HEK293 (cell line): ENCODE results near the gene VDR.

Source experiments
- CTCF ChIA-PET: fragments of 350-600 bp; formaldehyde crosslinking; extraction: SDS; loops from one replicate; lab custom pipeline; 2021; ENCODE audit warnings: antibody characterized with exemption; lab: Yijun Ruan, JAX
- POLR2A ChIA-PET: fragments of 300-600 bp; formaldehyde crosslinking; extraction: SDS; loops from one replicate; lab custom pipeline; 2020; ENCODE audit warnings: antibody characterized with exemption, inconsistent platforms; lab: Yijun Ruan, JAX
- H3K27ac ChIP-seq: fragments of 200-500 bp; sonication (Bioruptor generic); 2 replicates; pipeline ENCODE4 v1.5.1; 2014; ENCODE audit warnings: low read depth, low read length, control low read depth, inconsistent platforms; ENCODE audit errors: extremely low read depth
- H3K36me3 ChIP-seq, 2 experiments: fragments of 200-500 bp in 1 of 2; sonication (Bioruptor generic) in 1 of 2; 1 replicate in 1 of 2; 2 replicates in 1 of 2; pipeline ENCODE4 v1.5.1; 2014 to 2017; ENCODE audit warnings: inconsistent platforms in 2 of 2, low read length in 2 of 2; ENCODE audit not compliant: control insufficient read depth in 2 of 2, insufficient read depth in 1 of 2
- H3K4me1 ChIP-seq: fragments of 200-500 bp; sonication (Bioruptor generic); 2 replicates; pipeline ENCODE4 v1.5.1; 2014; ENCODE audit warnings: mild to moderate bottlenecking, low read length, inconsistent platforms; ENCODE audit not compliant: control insufficient read depth, insufficient read depth
- H3K4me3 ChIP-seq: 2 replicates; pipeline ENCODE4 v1.5.1; 2011; ENCODE audit warnings: low read depth, mild to moderate bottlenecking, control low read depth, low read length, moderate library complexity
- H3K9me3 ChIP-seq: fragments of 200-500 bp; sonication (Bioruptor generic); 2 replicates; pipeline ENCODE4 v1.5.1; 2014; ENCODE audit warnings: low read depth, low read length, inconsistent platforms; ENCODE audit not compliant: control insufficient read depth, insufficient read depth
- EGR2 ChIP-seq: fragments of 450-650 bp; formaldehyde crosslinking; IDR thresholded peaks from 2 replicates; pipeline ENCODE4 v1.5.1; 2016; ENCODE audit warnings: low read depth, missing biosample characterization, missing genetic modification characterization
- KLF10 ChIP-seq: fragments of 450-650 bp; IDR thresholded peaks from 2 replicates; pipeline ENCODE4 v1.5.1; 2018; ENCODE audit warnings: missing biosample characterization, mild to moderate bottlenecking, missing genetic modification characterization
- MYNN ChIP-seq: fragments of 450-650 bp; formaldehyde crosslinking; IDR thresholded peaks from 2 replicates; pipeline ENCODE4 v1.5.1; 2016; ENCODE audit warnings: missing biosample characterization, missing genetic modification characterization, borderline replicate concordance
- OVOL3 ChIP-seq: fragments of 450-650 bp; formaldehyde crosslinking; IDR thresholded peaks from 2 replicates; pipeline ENCODE4 v1.5.1; 2016; ENCODE audit warnings: missing biosample characterization, missing genetic modification characterization
- PATZ1 ChIP-seq: fragments of 450-650 bp; formaldehyde crosslinking; IDR thresholded peaks from 2 replicates; pipeline ENCODE4 v1.5.1; 2016; ENCODE audit warnings: missing biosample characterization, missing genetic modification characterization
- SP7 ChIP-seq: fragments of 450-650 bp; formaldehyde crosslinking; IDR thresholded peaks from 2 replicates; pipeline ENCODE4 v1.5.1; 2016; ENCODE audit warnings: missing biosample characterization, missing genetic modification characterization
- ZBTB1 ChIP-seq: fragments of 450-650 bp; formaldehyde crosslinking; IDR thresholded peaks from 2 replicates; pipeline ENCODE4 v1.5.1; 2016; ENCODE audit warnings: missing biosample characterization, missing genetic modification characterization
- ZFP37 ChIP-seq: fragments of 450-650 bp; formaldehyde crosslinking; IDR thresholded peaks from 2 replicates; pipeline ENCODE4 v1.5.1; 2016; ENCODE audit warnings: missing biosample characterization, missing genetic modification characterization
- ZIC2 ChIP-seq: fragments of 450-650 bp; formaldehyde crosslinking; IDR thresholded peaks from 2 replicates; pipeline ENCODE4 v1.5.1; 2016; ENCODE audit warnings: missing biosample characterization, missing genetic modification characterization
- ZNF138 ChIP-seq: fragments of 450-650 bp; formaldehyde crosslinking; IDR thresholded peaks from 2 replicates; pipeline ENCODE4 v1.5.1; 2016; ENCODE audit warnings: missing biosample characterization, missing genetic modification characterization, borderline replicate concordance
- ZNF335 ChIP-seq: fragments of 450-650 bp; formaldehyde crosslinking; conservative IDR thresholded peaks from 2 replicates; pipeline ENCODE4 v1.5.1; 2016; ENCODE audit warnings: missing biosample characterization, missing genetic modification characterization
- ZNF37A ChIP-seq: fragments of 450-650 bp; IDR thresholded peaks from 2 replicates; pipeline ENCODE4 v1.5.1; 2018; ENCODE audit warnings: missing biosample characterization, missing genetic modification characterization
- ZNF426 ChIP-seq: fragments of 450-650 bp; formaldehyde crosslinking; IDR thresholded peaks from 2 replicates; pipeline ENCODE4 v1.5.1; 2017; ENCODE audit warnings: missing biosample characterization, missing genetic modification characterization, mild to moderate bottlenecking, inconsistent platforms, moderate library complexity
- ZNF518A ChIP-seq: fragments of 450-650 bp; formaldehyde crosslinking; conservative IDR thresholded peaks from 2 replicates; pipeline ENCODE4 v1.5.1; 2016; ENCODE audit warnings: low read depth, missing biosample characterization, missing genetic modification characterization
- ZNF530 ChIP-seq: fragments of 450-650 bp; formaldehyde crosslinking; IDR thresholded peaks from 2 replicates; pipeline ENCODE4 v1.5.1; 2016; ENCODE audit warnings: low read depth, missing biosample characterization, missing genetic modification characterization
- ZNF560 ChIP-seq: fragments of 450-650 bp; formaldehyde crosslinking; IDR thresholded peaks from 2 replicates; pipeline ENCODE4 v1.5.1; 2017; ENCODE audit warnings: missing biosample characterization, missing genetic modification characterization, borderline replicate concordance
- ZNF600 ChIP-seq: fragments of 450-650 bp; formaldehyde crosslinking; IDR thresholded peaks from 2 replicates; pipeline ENCODE4 v1.5.1; 2016; ENCODE audit warnings: missing biosample characterization, missing genetic modification characterization
- ZNF623 ChIP-seq: fragments of 450-650 bp; formaldehyde crosslinking; IDR thresholded peaks from 2 replicates; pipeline ENCODE4 v1.5.1; 2016; ENCODE audit warnings: missing biosample characterization, missing genetic modification characterization
- ZNF626 ChIP-seq: fragments of 450-650 bp; sonication (Bioruptor Pico); formaldehyde crosslinking; IDR thresholded peaks from 2 replicates; pipeline ENCODE4 v1.5.1; 2018; ENCODE audit warnings: missing biosample characterization, missing genetic modification characterization, inconsistent platforms
- ZNF639 ChIP-seq: fragments of 450-650 bp; formaldehyde crosslinking; IDR thresholded peaks from 2 replicates; pipeline ENCODE4 v1.5.1; 2016; ENCODE audit warnings: missing biosample characterization, missing genetic modification characterization
- ZNF654 ChIP-seq: fragments of 450-650 bp; formaldehyde crosslinking; IDR thresholded peaks from 2 replicates; pipeline ENCODE4 v1.5.1; 2016; ENCODE audit warnings: low read depth, missing biosample characterization, missing genetic modification characterization
- ZNF701 ChIP-seq: fragments of 450-650 bp; formaldehyde crosslinking; IDR thresholded peaks from 2 replicates; pipeline ENCODE4 v1.5.1; 2016; ENCODE audit warnings: missing biosample characterization, missing genetic modification characterization
- ZNF785 ChIP-seq: fragments of 450-650 bp; formaldehyde crosslinking; IDR thresholded peaks from 2 replicates; pipeline ENCODE4 v1.5.1; 2016; ENCODE audit warnings: missing biosample characterization, missing genetic modification characterization
- ZSCAN5A ChIP-seq: fragments of 450-650 bp; formaldehyde crosslinking; IDR thresholded peaks from 2 replicates; pipeline ENCODE4 v1.5.1; 2016; ENCODE audit warnings: missing biosample characterization, missing genetic modification characterization

Gene VDR

GRCh38 chr12:47938594-47938993, 33.8 kb upstream of the VDR start:
- CTCF ChIA-PET = interaction anchor here (0.6 to 1.8 kb wide), 6 partner anchors 9 to 220 kb away, joined by 3 to 10 read pairs (median 4); partner anchors contain the start of gene VDR
- no peak for TF ChIP-seq ZFP37
- no peak for TF ChIP-seq ZNF37A (tag by site-specific recombination)
- no peak for TF ChIP-seq ZBTB1
- no peak for TF ChIP-seq SP7 (tag by site-specific recombination)
- TF ChIP-seq ZNF654 = no peak
- no peak for TF ChIP-seq ZNF701
- TF ChIP-seq ZNF335 (tag by site-specific recombination) = no peak
- TF ChIP-seq ZNF426 (tag by site-specific recombination) = no peak
- no peak for TF ChIP-seq ZNF623 (tag by site-specific recombination)
- no peak for TF ChIP-seq ZNF639 (tag by site-specific recombination)
- TF ChIP-seq MYNN = no peak
- no peak for TF ChIP-seq KLF10 (tag by site-specific recombination)
- TF ChIP-seq ZNF518A = no peak
- TF ChIP-seq ZNF138 = no peak
- no peak for TF ChIP-seq ZIC2
- no peak for TF ChIP-seq ZNF560 (tag by site-specific recombination)
- TF ChIP-seq ZSCAN5A (tag by site-specific recombination) = no peak

GRCh38 chr12:47938093-47938492, 33.3 kb upstream of the VDR start:
- ChIA-PET POLR2A (no interaction called here), CTCF (interaction anchor here (0.6 to 1.8 kb wide), 6 partner anchors 9 to 220 kb away, joined by 3 to 10 read pairs (median 4); partner anchors contain the start of gene VDR)
- Histone ChIP-seq H3K9me3 (no peaks in the 10 kb centered on the region), H3K27ac (no peak overlapping the region), H3K36me3 (no peaks in the 10 kb centered on the region), H3K4me3 (no peak overlapping the region), H3K4me1 (no peaks in the 10 kb centered on the region)
- TF ChIP-seq ZIC2 (no peak), EGR2 (no peak), OVOL3 (tag by site-specific recombination) (no peak), PATZ1 (tag by site-specific recombination) (no peak), ZNF785 (tag by site-specific recombination) (no peak), ZNF530 (tag by site-specific recombination) (no peak), ZNF654 (no peak), ZNF626 (tag by site-specific recombination) (no peak), ZNF600 (tag by site-specific recombination) (no peak)

More at GRCh38 chr12:47938594-47938993, 33.8 kb upstream of the VDR start:
- no peaks in the 10 kb centered on the region for H3K36me3 ChIP-seq
- H3K4me3 ChIP-seq = no peak overlapping the region
- no peak overlapping the region for H3K27ac ChIP-seq
- H3K9me3 ChIP-seq = no peaks in the 10 kb centered on the region
- H3K4me1 ChIP-seq = no peaks in the 10 kb centered on the region
- POLR2A ChIA-PET = no interaction called here
